GM12878 (cell line): ENCODE results near the gene NCAM2. TPM values are rescaled to one million over a fixed set of nuclear protein-coding genes. Genes with fewer than 3 reads are reported as not detected.

Source experiments
- ATAC-seq: fragments of 200-7000 bp; cut with Tn5 transposase; 3 replicates; pipeline ENCODE4 v1.9.1; 2020; ENCODE audit warnings: mild to moderate bottlenecking, moderate library complexity
- BruUV-seq: library from RNA; stranded (reverse); fragments of 400-500 nt; replicated peaks from 2 replicates; lab custom pipeline; 2021; lab: Mats Ljungman, UMichigan
- CTCF ChIA-PET: fragments of 300-600 bp; sonication (Branson Sonifier 250); formaldehyde crosslinking; extraction: SDS; loops from one replicate; lab custom pipeline; 2021; ENCODE audit warnings: inconsistent platforms; lab: Yijun Ruan, JAX
- POLR2A ChIA-PET: fragments of 350-600 bp; formaldehyde crosslinking; extraction: SDS; loops from one replicate; lab custom pipeline; 2021; ENCODE audit warnings: inconsistent platforms; lab: Charles Lee
- RAD21 ChIA-PET: fragments of 300-600 bp; sonication (Branson Sonifier 250); formaldehyde crosslinking; loops from one replicate; lab custom pipeline; 2023; ENCODE audit warnings: antibody characterized with exemption; ENCODE audit not compliant: unreplicated experiment; lab: Charles Lee
- SMC1A ChIA-PET: fragments of 300-600 bp; sonication (Branson Sonifier 250); formaldehyde crosslinking; loops from one replicate; lab custom pipeline; 2023; ENCODE audit not compliant: unreplicated experiment, uncharacterized antibody; lab: Charles Lee
- DNase-seq: peaks from one replicate; pipeline ENCODE4 v3.0.0-alpha.2; 2011; ENCODE audit warnings: low read depth, low spot score
- FAIRE-seq: peaks from 3 replicates; lab custom pipeline; 2011; peaks lifted over from hg19 to GRCh38; lab: Jason Lieb, UNC
- H2AFZ ChIP-seq: 2 replicates; pipeline ENCODE4 v1.6.0; 2011; ENCODE audit warnings: low read depth, low read length, control low read depth; ENCODE audit not compliant: control insufficient read depth
- H3K27ac ChIP-seq: 2 replicates; pipeline ENCODE4 v1.5.1; 2011; ENCODE audit warnings: control low read depth; ENCODE audit not compliant: control insufficient read depth, insufficient read depth
- H3K27me3 ChIP-seq, 2 experiments: replicated peaks in 1 of 2; 2 replicates each; pipeline versions ENCODE4 v1.6.0 to v1.6.1; 2011; ENCODE audit warnings: low read length in 1 of 2; ENCODE audit not compliant: control insufficient read depth in 2 of 2, insufficient read depth in 2 of 2
- H3K36me3 ChIP-seq, 2 experiments: 2 replicates each; pipeline ENCODE4 v1.5.1; 2011; ENCODE audit warnings: low read length in 1 of 2; ENCODE audit not compliant: control insufficient read depth in 2 of 2, insufficient read depth in 2 of 2
- H3K4me1 ChIP-seq: 2 replicates; pipeline ENCODE4 v1.6.1; 2011; ENCODE audit warnings: mild to moderate bottlenecking, low read length, moderate library complexity, mixed read lengths; ENCODE audit not compliant: control insufficient read depth, insufficient read depth
- H3K4me2 ChIP-seq: 2 replicates; pipeline ENCODE4 v1.6.0; 2011; ENCODE audit warnings: control low read depth; ENCODE audit not compliant: control insufficient read depth, insufficient read depth
- H3K4me3 ChIP-seq: fragments of 200-600 bp; sonication (generic); 2 replicates; pipeline ENCODE4 v1.5.1; 2016
- H3K79me2 ChIP-seq: 2 replicates; pipeline ENCODE4 v1.6.0; 2011; ENCODE audit warnings: low read length; ENCODE audit not compliant: control insufficient read depth, insufficient read depth
- H3K9ac ChIP-seq: 2 replicates; pipeline ENCODE4 v1.8.0; 2011; ENCODE audit warnings: low read length, control low read depth, mixed read lengths; ENCODE audit not compliant: control insufficient read depth, insufficient read depth
- H3K9me3 ChIP-seq: replicated peaks from 3 replicates; pipeline ENCODE4 v1.5.1; 2011; ENCODE audit warnings: mild to moderate bottlenecking, low read length; ENCODE audit not compliant: control insufficient read depth, insufficient read depth
- H4K20me1 ChIP-seq: 2 replicates; pipeline ENCODE4 v1.6.0; 2011; ENCODE audit not compliant: control insufficient read depth, insufficient read depth
- BCL11A ChIP-seq: IDR thresholded peaks from 2 replicates; pipeline ENCODE4 v1.6.1; 2011; ENCODE audit warnings: low read depth, low read length
- BMI1 ChIP-seq: fragments of 450-650 bp; IDR thresholded peaks from 2 replicates; pipeline ENCODE4 v1.6.1; 2016; ENCODE audit warnings: mild to moderate bottlenecking, moderate library complexity, borderline replicate concordance
- BRCA1 ChIP-seq: IDR thresholded peaks from 2 replicates; pipeline ENCODE4 v1.6.1; 2011; ENCODE audit warnings: low read depth, low read length, improper control_type of control experiment
- PML ChIP-seq: IDR thresholded peaks from 2 replicates; pipeline ENCODE4 v1.6.1; 2012; ENCODE audit warnings: low read length, inconsistent platforms
- RAD21 ChIP-seq: IDR thresholded peaks from 2 replicates; pipeline ENCODE4 v1.6.1; 2011; ENCODE audit warnings: mild to moderate bottlenecking, low read depth, low read length, moderate library complexity; ENCODE audit not compliant: insufficient read depth
- REST ChIP-seq: IDR thresholded peaks from 2 replicates; pipeline ENCODE4 v1.6.1; 2012; ENCODE audit warnings: mild to moderate bottlenecking, low read depth, low read length
- SMAD5 ChIP-seq: IDR thresholded peaks from 2 replicates; pipeline ENCODE4 v1.6.1; 2016; ENCODE audit warnings: antibody characterized with exemption, low read depth
- SUZ12 ChIP-seq: fragments of 200-600 bp; sonication (generic); IDR thresholded peaks from one replicate; pipeline ENCODE4 v1.6.1; 2018; ENCODE audit warnings: antibody characterized with exemption, mild to moderate bottlenecking; ENCODE audit not compliant: unreplicated experiment
- USF1 ChIP-seq: IDR thresholded peaks from 2 replicates; pipeline ENCODE4 v1.6.1; 2011; ENCODE audit warnings: borderline replicate concordance, low read depth, mild to moderate bottlenecking, moderate library complexity, mixed read lengths, low read length; ENCODE audit not compliant: insufficient read depth; ENCODE audit errors: extremely low read length
- ZBTB11 ChIP-seq: fragments of 450-650 bp; formaldehyde crosslinking; IDR thresholded peaks from 2 replicates; pipeline ENCODE4 v1.5.0; 2022; ENCODE audit warnings: mild to moderate bottlenecking, missing genetic modification characterization
- ZNF384 ChIP-seq: IDR thresholded peaks from 2 replicates; pipeline ENCODE4 v1.6.1; 2012; ENCODE audit warnings: low read depth, mild to moderate bottlenecking, low read length, improper control_type of control experiment, borderline replicate concordance
- WGBS: methylation state at CpG from one replicate; pipeline ENCODE4 v1.1.6; 2016; ENCODE audit warnings: low lambda C conversion rate; ENCODE audit not compliant: insufficient replicate concordance, insufficient coverage; ENCODE audit errors: missing lambda C conversion rate; 5-methylcytosine and 5-hydroxymethylcytosine counted together
- in situ Hi-C: fragments of 300-500 bp; cut with MboI; formaldehyde crosslinking; loops from 9 replicates; pipeline ENCODE4 v1.14.3; 2018; ENCODE audit warnings: mixed read lengths
- intact Hi-C: fragments of 100-400 bp; cut with micrococcal nuclease; formaldehyde crosslinking; loops from one replicate; pipeline ENCODE4 v1.14.2; 2022; ENCODE audit not compliant: unreplicated experiment
- polyA plus RNA-seq, 11 experiments: library from polyadenylated mRNA; depleted of rRNA in 4 of 11; unstranded in 6 of 11; stranded (reverse) in 5 of 11; fragments of >200 nt; fragmentation: Nextera tagmentation in 4 of 11; fragmentation: Illumina TruSeq in 1 of 11; extraction: Ambion mirVana in 4 of 11; extraction: Trizol in 1 of 11; gene quantifications; 1 replicate in 1 of 11; 2 replicates in 10 of 11; pipeline versions ENCODE4 v1.2.1 to v1.2.3, GENCODE V29; 2011 to 2016; ENCODE audit warnings: inconsistent platforms in 2 of 11, missing spikeins in 2 of 11, low read depth in 1 of 11
- total RNA-seq, 4 experiments: library from RNA; depleted of rRNA in 3 of 4; stranded (reverse); fragments of >200 nt in 3 of 4; fragmentation: Illumina TruSeq in 1 of 4; extraction: Trizol in 1 of 4; gene quantifications; 2 replicates each; pipeline versions ENCODE4 v1.2.1 to v1.2.3, GENCODE V29; 2013 to 2021

The NCAM2 gene
- total and polyA plus RNA-seq, 10 of the 15 experiments (the other 5 are each of a cell fraction or from before 2014, with no cell fraction given) = 0.23 to 0.27 TPM; not detected in 8

DNA sequence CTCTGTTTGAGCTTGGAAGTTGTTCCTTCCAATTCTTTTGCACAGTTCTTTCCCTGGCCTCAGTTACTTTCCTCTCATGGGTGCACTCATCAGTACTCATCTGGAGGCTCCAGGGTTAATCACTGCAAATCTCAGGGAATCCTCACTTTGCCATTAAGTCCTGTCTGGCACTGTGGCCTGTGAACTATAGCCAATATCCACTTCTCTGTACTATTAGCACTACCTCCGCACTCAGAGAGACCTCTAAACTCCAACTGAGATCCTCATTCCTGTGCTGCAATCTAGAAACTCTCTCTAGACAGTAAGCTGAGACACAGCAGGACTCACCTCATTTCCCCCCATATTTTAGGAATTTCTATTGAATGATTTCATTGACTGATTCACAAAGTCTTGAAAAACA, 311.3 kb downstream of the NCAM2 start:
- H3K36me3 ChIP-seq = no peaks in the 10 kb centered on the region
- ATAC-seq (no peak), FAIRE-seq (no peak), DNase-seq (no peak)
- intact Hi-C loops = no loop called here
- no peak overlapping the region for H3K4me3 ChIP-seq
- in situ Hi-C loops = no loop called here
- 10% methylated on average over 1 of the region's 1 CpG for WGBS
- H3K27ac ChIP-seq = no peak overlapping the region
- no peaks in the 10 kb centered on the region for H4K20me1 ChIP-seq
- no peaks in the 10 kb centered on the region for H3K27me3 ChIP-seq
- H3K79me2 ChIP-seq = no peaks in the 10 kb centered on the region
- SMC1A ChIA-PET = no interaction called here
- H3K4me1 ChIP-seq = no peaks in the 10 kb centered on the region
- CTCF ChIA-PET = no interaction called here
- no TSS peak for BruUV-seq
- no peak overlapping the region for H3K4me2 ChIP-seq
- POLR2A ChIA-PET = no interaction called here
- no peak overlapping the region for H2AFZ ChIP-seq
- H3K9me3 ChIP-seq = no peaks in the 10 kb centered on the region
- RAD21 ChIA-PET = no interaction called here
- TF ChIP-seq ZBTB11 (CRISPR knock-in tag) (no peak), USF1 (no peak), RAD21 (no peak), BRCA1 (no peak), BCL11A (no peak), PML (no peak), SUZ12 (no peak), REST (no peak), ZNF384 (no peak), SMAD5 (no peak), BMI1 (no peak)
- H3K9ac ChIP-seq = no peak overlapping the region
